Erythroblast (primary cell): ENCODE data around the gene KIF18A.

ENCODE experiments used
- GATA1 ChIP-seq: IDR thresholded peaks from 2 replicates; pipeline ENCODE4 v1.6.1; 2011; ENCODE audit warnings: low read depth, mild to moderate bottlenecking, control low read depth, low read length, moderate library complexity
- POLR2A ChIP-seq: IDR thresholded peaks from 2 replicates; pipeline ENCODE4 v1.6.1; 2011; ENCODE audit warnings: mild to moderate bottlenecking, low read length

- TF ChIP-seq POLR2A (no peak), GATA1 (no peak)
These were observed 111.9 kb downstream of the KIF18A start for GRCh38 chr11:27996066-27996465.
